Measurements from ENCODE around the gene DNAJB1.

Gene DNAJB1

GRCh38 chr19:14479309-14479974 is 38.8 kb downstream of the DNAJB1 start:
- TF ChIP-seq CTCF (IDR thresholded peaks at IDR 0.05; ENCODE audit: control insufficient read depth, extremely low read depth, insufficient read depth): no peak
- no peak for DNase-seq (ENCODE audit: low read depth)
- H3K4me3 ChIP-seq (ENCODE audit: low read depth, low read length): no peak overlapping the region

- no peak for TF ChIP-seq CTCF (IDR thresholded peaks at IDR 0.05; ENCODE audit: control insufficient read depth, extremely low read depth, insufficient read depth)
- DNase-seq (ENCODE audit: low read depth): no peak
- no peak overlapping the region for H3K4me3 ChIP-seq (ENCODE audit: low read depth, low read length)
Measured at GRCh38 chr19:14478113-14478545, 40.1 kb downstream of the DNAJB1 start.

GRCh38 chr19:14477418-14478112 is 40.6 kb downstream of the DNAJB1 start:
- no peak for DNase-seq (ENCODE audit: low read depth)
- no peak for TF ChIP-seq CTCF (IDR thresholded peaks at IDR 0.05; ENCODE audit: control insufficient read depth, extremely low read depth, insufficient read depth)
- H3K4me3 ChIP-seq (ENCODE audit: low read depth, low read length): no peak overlapping the region

GRCh38 chr19:14476673-14477401 is 41.4 kb downstream of the DNAJB1 start:
- TF ChIP-seq CTCF (IDR thresholded peaks at IDR 0.05; ENCODE audit: control insufficient read depth, extremely low read depth, insufficient read depth): no peak
- no peak for DNase-seq (ENCODE audit: low read depth)
- H3K4me3 ChIP-seq (ENCODE audit: low read depth, low read length): no peak overlapping the region

- no peak for DNase-seq (ENCODE audit: low read depth)
- no peak for TF ChIP-seq CTCF (IDR thresholded peaks at IDR 0.05; ENCODE audit: control insufficient read depth, extremely low read depth, insufficient read depth)
- H3K4me3 ChIP-seq (ENCODE audit: low read depth, low read length): no peak overlapping the region
Measured at GRCh38 chr19:14476327-14476672, 41.9 kb downstream of the DNAJB1 start.

- DNase-seq (ENCODE audit: low read depth): no peak
- no peak within 1 kb of the TSS for H3K4me3 ChIP-seq (ENCODE audit: low read depth, low read length)
- no peak for TF ChIP-seq CTCF (IDR thresholded peaks at IDR 0.05; ENCODE audit: control insufficient read depth, extremely low read depth, insufficient read depth)
Measured at GRCh38 chr19:14475251-14476073, 42.7 kb downstream of the DNAJB1 start, which contains the start of gene PTGER1. Gene PTGER1, minus strand, starts transcription at chr19:14475354. Its CDS starts 1,034 bp downstream, at chr19:14474320.
